ENCODE measurements around the gene SPATA13.

Gene SPATA13

DNA sequence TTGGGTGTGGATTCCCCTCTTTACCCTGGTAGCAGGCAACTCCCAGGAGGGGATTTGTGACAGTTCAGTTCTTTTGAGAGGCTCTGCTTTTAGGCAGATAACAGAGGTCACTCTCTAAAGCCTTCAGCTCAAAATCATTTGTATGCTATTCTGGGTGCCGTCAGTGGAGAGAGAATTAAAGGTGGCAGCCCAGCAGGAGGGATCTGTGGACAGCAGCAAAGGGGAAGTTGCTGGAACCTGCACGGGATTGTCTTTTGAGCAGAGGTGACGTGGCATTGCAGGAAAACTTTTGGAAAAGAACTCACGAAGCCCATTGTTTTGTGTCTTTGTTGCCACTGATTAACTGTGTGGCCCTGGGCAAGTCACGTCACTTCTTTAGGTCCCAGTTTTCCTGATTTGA lies 86.5 kb downstream of the SPATA13 start:
- TF ChIP-seq SIN3A (IDR thresholded peaks at IDR 0.05; ENCODE audit: borderline replicate concordance, insufficient read depth, low read length): no peak
- TF ChIP-seq, protein P1, sequence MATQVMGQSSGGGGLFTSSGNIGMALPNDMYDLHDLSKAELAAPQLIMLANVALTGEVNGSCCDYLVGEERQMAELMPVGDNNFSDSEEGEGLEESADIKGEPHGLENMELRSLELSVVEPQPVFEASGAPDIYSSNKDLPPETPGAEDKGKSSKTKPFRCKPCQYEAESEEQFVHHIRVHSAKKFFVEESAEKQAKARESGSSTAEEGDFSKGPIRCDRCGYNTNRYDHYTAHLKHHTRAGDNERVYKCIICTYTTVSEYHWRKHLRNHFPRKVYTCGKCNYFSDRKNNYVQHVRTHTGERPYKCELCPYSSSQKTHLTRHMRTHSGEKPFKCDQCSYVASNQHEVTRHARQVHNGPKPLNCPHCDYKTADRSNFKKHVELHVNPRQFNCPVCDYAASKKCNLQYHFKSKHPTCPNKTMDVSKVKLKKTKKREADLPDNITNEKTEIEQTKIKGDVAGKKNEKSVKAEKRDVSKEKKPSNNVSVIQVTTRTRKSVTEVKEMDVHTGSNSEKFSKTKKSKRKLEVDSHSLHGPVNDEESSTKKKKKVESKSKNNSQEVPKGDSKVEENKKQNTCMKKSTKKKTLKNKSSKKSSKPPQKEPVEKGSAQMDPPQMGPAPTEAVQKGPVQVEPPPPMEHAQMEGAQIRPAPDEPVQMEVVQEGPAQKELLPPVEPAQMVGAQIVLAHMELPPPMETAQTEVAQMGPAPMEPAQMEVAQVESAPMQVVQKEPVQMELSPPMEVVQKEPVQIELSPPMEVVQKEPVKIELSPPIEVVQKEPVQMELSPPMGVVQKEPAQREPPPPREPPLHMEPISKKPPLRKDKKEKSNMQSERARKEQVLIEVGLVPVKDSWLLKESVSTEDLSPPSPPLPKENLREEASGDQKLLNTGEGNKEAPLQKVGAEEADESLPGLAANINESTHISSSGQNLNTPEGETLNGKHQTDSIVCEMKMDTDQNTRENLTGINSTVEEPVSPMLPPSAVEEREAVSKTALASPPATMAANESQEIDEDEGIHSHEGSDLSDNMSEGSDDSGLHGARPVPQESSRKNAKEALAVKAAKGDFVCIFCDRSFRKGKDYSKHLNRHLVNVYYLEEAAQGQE (IDR thresholded peaks at IDR 0.05; ENCODE audit: insufficient read depth in 1 of 2, low read depth in 2 of 2, low read length in 2 of 2): no peak
- no peak for TF ChIP-seq TAF1 (IDR thresholded peaks at IDR 0.05; ENCODE audit: borderline replicate concordance, insufficient read depth, low read length)
- TF ChIP-seq POLR2AphosphoS5 (IDR thresholded peaks at IDR 0.05; ENCODE audit: low read depth, low read length): no peak
- no peak for TF ChIP-seq FOXP2 (optimal IDR thresholded peaks at IDR 0.05; ENCODE audit: borderline replicate concordance, extremely low read depth, extremely low read length, insufficient read depth)

DNA sequence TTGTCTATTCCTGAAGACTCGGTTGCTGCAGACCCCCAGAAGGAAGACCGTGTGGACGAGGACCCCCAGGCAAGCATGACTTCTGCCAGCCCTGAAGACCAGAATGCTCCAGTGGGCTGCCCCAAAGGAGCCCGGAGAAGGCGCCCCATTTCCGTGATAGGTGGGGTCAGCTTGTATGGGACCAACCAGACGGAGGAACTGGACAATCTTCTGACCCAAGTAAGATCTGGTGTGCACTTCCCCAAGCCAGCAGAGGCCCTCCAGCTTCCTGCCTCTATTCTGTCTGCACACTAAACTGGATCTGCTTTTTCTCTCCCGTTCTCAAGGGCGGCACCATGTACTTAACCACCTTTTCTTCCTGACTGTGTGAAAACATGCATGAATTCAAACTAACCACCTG lies 89.1 kb downstream of the SPATA13 start:
- no peak for TF ChIP-seq TAF1 (IDR thresholded peaks at IDR 0.05; ENCODE audit: borderline replicate concordance, insufficient read depth, low read length)
- no peak for TF ChIP-seq FOXP2 (optimal IDR thresholded peaks at IDR 0.05; ENCODE audit: borderline replicate concordance, extremely low read depth, extremely low read length, insufficient read depth)
- TF ChIP-seq SIN3A (IDR thresholded peaks at IDR 0.05; ENCODE audit: borderline replicate concordance, insufficient read depth, low read length): no peak
- TF ChIP-seq, protein P1 (IDR thresholded peaks at IDR 0.05; ENCODE audit: insufficient read depth in 1 of 2, low read depth in 2 of 2, low read length in 2 of 2): no peak
- no peak for TF ChIP-seq POLR2AphosphoS5 (IDR thresholded peaks at IDR 0.05; ENCODE audit: low read depth, low read length)

DNA sequence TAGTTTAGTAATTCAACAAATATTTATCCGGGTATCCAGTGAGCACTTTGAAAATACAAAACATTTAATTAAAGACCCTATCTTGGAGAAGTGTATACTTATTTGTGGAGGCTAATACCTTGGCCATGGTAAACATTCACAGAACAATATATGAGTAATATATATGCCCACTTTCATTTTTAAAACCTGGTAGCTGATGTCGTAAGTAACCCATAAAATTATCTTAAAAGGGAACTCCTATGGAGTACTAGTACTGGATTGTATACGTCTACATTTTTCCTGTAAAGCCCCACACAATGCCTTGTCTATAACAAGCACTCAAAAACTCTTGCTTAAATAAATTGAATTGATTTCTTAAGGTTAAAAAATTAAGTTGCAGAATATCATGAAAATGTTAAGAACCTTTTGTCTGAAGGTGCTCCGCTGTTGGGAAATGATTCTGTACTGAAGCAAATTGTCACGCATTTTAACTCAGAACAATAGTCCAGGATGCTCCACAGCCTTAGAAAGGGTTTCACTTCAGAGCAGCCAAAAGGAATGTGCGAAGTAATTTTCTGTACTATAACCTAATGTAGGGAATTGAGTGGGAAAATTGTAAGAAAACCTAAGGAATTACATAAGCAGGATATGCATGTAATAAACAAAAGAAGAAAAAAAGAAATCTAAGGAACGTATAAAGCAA lies 90.0 kb downstream of the SPATA13 start:
- TF ChIP-seq SIN3A (IDR thresholded peaks at IDR 0.05; ENCODE audit: borderline replicate concordance, insufficient read depth, low read length) (no peak), POLR2AphosphoS5 (IDR thresholded peaks at IDR 0.05; ENCODE audit: low read depth, low read length) (no peak), FOXP2 (optimal IDR thresholded peaks at IDR 0.05; ENCODE audit: borderline replicate concordance, extremely low read depth, extremely low read length, insufficient read depth) (no peak), TAF1 (IDR thresholded peaks at IDR 0.05; ENCODE audit: borderline replicate concordance, insufficient read depth, low read length) (no peak)
- TF ChIP-seq, protein P1 (IDR thresholded peaks at IDR 0.05; ENCODE audit: insufficient read depth in 1 of 2, low read depth in 2 of 2, low read length in 2 of 2): no peak

DNA sequence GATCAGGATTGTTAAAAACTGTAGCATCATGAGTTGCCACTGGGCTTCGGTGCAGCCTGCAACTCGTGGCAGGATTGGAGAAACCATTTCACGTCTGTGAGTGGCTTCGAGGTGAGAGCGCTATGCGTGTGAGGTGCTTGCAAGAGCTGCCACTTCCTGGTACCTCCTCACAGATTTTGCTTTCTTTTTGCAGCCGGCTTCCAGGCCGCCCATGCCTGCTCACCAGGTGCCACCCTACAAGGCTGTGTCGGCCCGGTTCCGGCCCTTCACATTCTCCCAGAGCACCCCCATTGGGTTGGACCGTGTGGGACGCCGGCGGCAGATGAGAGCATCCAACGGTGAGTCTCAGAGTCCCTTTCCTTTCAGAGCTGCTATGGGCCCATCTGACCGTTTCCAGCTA lies 91.0 kb downstream of the SPATA13 start:
- TF ChIP-seq POLR2AphosphoS5 (IDR thresholded peaks at IDR 0.05; ENCODE audit: low read depth, low read length) (no peak), FOXP2 (optimal IDR thresholded peaks at IDR 0.05; ENCODE audit: borderline replicate concordance, extremely low read depth, extremely low read length, insufficient read depth) (no peak), SIN3A (IDR thresholded peaks at IDR 0.05; ENCODE audit: borderline replicate concordance, insufficient read depth, low read length) (no peak), TAF1 (IDR thresholded peaks at IDR 0.05; ENCODE audit: borderline replicate concordance, insufficient read depth, low read length) (no peak)
- TF ChIP-seq, protein P1 (IDR thresholded peaks at IDR 0.05; ENCODE audit: insufficient read depth in 1 of 2, low read depth in 2 of 2, low read length in 2 of 2): no peak

Data from PFSK-1 (cell line).